ENCODE measurements around the gene THEMIS2. TPM values are rescaled to one million over a fixed set of nuclear protein-coding genes. Genes with fewer than 3 reads are reported as not detected.

THEMIS2 gene
- total and polyA plus RNA-seq, 2 of the 8 experiments (the other 6 are each of a cell fraction or from before 2014, with no cell fraction given), result 12.4 to 28.0 TPM

DNA sequence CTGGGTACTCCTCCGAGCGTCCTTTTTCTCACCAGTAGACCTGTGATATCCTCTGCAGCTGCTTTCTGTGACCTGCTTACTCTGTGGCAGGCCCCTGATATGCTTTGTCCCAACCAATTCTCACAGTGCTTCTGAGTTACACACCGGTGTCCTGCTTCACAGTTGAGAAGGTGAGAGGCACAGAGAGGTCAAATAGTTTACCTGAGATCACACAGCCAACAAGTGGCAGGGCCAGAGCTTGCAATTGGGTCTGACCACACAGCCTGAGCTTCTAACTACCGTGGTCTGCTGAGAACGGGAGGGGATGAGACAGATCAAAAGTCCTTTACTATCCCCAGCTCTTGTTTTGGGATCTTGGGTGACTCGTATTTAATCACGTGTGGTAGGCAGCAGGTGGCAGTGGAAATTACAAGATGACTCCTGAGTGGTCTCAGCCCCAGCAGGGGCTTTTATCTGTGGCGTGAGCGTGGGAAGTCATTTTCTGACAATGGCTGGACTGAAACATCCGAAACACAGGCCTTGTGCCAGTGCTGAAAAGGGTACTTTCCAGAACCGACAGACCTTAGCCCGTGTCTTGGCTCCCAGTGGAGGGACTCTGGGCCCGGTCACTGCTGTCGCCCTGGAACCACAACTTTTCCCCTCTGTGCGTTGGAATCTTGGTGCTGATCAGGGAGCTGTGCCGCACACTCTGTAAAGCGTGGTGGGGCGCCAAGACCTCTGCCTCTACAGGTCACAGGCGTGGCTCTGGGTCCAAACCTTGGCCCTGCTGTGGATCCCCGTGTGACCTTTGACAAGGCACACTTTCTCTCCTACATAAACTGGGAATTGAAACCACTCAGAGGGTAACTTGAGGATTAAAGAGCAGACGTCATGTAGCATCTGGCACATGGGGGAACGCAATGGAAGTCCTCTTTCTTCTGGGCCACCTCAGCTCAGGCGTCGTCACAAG lies 11.9 kb downstream of the THEMIS2 start (continued):
- no peak for TF ChIP-seq NRF1 (IDR thresholded peaks at IDR 0.05; ENCODE audit: low read depth, low read length)
- TF ChIP-seq, protein P1, sequence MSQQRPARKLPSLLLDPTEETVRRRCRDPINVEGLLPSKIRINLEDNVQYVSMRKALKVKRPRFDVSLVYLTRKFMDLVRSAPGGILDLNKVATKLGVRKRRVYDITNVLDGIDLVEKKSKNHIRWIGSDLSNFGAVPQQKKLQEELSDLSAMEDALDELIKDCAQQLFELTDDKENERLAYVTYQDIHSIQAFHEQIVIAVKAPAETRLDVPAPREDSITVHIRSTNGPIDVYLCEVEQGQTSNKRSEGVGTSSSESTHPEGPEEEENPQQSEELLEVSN (IDR thresholded peaks at IDR 0.05), result no peak
- no peak for TF ChIP-seq CBX5 (IDR thresholded peaks at IDR 0.05; ENCODE audit: low read depth, low read length)
- TF ChIP-seq RNF2 (IDR thresholded peaks at IDR 0.05; ENCODE audit: borderline replicate concordance, low read depth, low read length, missing control alignments, poor library complexity, severe bottlenecking), result no peak
